Activated gamma-delta T cell (primary cell): ENCODE results near the gene FOXP1.

Experiments used
- DNase-seq: peaks from one replicate; lab custom pipeline; 2025; lab: John Stamatoyannopoulos, UW
- total RNA-seq, 2 donors: gene quantifications; one replicate each; lab custom pipeline; 2026; lab: John Stamatoyannopoulos, UW

The FOXP1 gene
- total RNA-seq, result 105 to 134 reads per million in 2 donors

DNA sequence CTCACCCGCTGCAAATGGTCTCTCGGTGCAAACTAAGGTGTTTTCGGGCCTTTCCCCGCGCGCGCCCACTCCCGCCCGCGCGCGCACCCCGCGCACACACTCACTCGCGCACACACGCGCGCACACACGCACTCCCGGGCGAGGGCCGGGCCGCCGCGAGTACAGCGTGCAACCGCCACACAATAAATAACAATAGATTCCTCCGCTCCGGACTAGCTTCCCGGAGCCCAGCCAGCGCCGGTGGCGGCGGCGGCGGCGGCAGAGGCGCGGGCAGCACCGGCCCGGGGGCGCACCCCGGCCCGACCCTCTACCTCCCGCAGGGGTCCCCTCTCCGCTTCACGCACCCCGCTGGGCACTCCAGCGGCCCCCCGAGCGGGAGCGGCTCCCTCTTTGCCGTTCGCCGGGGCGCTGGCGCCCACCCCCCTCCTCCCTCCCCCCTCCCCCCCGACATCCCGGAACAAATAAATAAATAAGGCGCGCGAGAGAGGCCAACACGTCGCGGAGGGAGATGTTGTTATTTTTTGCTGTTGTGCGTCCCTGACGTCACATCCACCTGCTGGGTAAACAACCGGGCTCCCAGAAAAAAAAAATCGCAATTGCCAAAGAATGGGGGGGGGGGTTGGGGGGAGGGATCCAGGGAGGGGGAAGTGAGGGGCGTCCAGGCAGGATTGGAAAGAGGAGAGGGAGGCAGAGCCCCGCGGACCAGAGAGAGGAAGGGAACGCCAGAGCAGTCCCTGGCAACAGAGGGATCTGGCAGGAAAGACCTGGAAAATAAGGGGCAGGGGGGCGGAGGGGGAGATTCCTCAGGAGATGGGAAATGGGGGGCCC, at the start of gene FOXP1:
TSS of gene FOXP1 (minus strand) at position 163 of the 828 bp plus-strand sequence. CDS start 385,347 bp downstream, outside the sequence.
- DNase-seq, result peak; percentile 47

DNA sequence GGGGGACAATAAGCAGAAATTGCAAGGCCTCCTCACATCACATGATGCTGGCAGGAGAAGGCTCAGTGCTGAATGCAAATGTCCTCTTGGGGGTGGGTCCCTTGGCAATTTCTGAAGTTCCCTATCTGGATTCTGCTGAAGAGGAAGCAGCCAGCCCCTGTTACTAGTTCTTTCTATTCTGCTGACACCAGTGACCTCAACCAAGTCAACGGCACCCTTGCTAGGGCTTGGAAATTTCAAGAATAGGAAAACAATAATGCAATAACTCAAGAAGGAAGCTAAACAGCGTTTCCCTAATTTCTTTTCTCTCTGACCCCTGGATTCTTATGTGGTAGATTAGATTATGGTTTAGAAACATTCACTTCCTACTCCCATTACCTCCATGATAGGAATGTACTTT, 46.2 kb upstream of the FOXP1 start:
- no peak for DNase-seq

GRCh38 chr3:71629289-71629688, 45.8 kb upstream of the FOXP1 start:
- no peak for DNase-seq

GRCh38 chr3:71628522-71628921, 45.0 kb upstream of the FOXP1 start:
- DNase-seq, result no peak

GRCh38 chr3:71625676-71626075, 42.1 kb upstream of the FOXP1 start:
- DNase-seq, result no peak

- DNase-seq, result no peak
Measured at GRCh38 chr3:71621825-71622537, 38.5 kb upstream of the FOXP1 start.

GRCh38 chr3:71618538-71618937, 35.0 kb upstream of the FOXP1 start:
- DNase-seq, result no peak

- no peak for DNase-seq
Measured at GRCh38 chr3:71616571-71617021, 33.1 kb upstream of the FOXP1 start.

DNA sequence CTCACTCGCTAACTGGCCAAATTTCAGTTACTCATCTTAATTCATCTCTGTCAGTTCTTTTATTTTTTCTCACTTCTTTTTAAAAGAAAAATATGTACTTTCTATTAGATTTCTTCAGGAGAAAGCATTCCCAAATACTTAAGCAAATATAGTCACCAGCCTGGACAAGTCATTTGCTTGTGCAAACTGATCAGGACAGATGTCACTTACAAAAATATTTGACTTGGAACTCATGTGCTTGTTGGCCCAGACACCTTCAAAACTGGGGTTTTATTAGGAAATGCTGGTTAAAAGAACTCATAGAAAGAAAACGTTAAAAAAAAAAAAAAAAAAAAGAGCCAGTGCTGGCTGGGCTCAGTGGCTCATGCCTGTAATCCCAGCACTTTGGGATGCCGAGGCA, 31.3 kb upstream of the FOXP1 start:
- DNase-seq, result no peak

- DNase-seq, result no peak
Measured at GRCh38 chr3:71614426-71614825, 30.9 kb upstream of the FOXP1 start.

- no peak for DNase-seq
Measured at GRCh38 chr3:71611099-71611498, 27.6 kb upstream of the FOXP1 start.

DNA sequence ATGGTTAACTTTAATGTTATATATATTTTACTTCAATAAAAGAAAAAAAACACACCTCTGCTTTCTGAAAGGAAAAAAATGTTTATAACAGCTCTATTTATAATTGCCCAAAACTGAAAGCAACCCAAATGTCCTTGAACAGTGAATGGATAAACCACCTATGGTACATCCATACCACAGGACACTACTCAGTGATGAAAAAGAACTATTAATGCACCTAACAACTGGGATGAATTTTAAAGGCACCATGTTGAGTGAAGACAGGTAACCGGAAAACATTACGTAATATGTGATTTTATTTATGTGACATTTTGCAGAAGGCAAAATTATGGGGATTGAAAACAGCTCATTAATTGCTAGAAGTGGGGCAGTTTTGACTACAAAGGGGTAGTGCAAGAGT, 23.8 kb upstream of the FOXP1 start:
- no peak for DNase-seq

DNA sequence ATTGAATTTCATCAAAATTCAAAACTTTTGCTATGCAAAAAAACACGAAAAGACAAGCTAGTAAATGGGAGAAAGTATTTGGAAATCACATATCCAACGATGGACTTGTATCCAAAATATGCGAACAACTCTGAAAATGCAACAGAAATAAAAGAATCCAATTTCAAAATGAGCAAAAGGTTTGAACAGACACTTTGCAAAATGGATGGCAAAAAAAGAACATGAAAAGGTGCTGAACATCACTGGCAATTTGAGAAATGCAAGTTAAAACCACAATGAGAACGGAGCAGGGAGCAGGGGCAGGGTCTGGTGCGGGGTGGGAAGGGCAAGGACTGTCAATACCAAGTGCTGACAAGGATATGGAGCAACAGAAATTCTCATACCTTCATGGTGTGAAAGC, 23.1 kb upstream of the FOXP1 start:
- DNase-seq, result no peak

DNA sequence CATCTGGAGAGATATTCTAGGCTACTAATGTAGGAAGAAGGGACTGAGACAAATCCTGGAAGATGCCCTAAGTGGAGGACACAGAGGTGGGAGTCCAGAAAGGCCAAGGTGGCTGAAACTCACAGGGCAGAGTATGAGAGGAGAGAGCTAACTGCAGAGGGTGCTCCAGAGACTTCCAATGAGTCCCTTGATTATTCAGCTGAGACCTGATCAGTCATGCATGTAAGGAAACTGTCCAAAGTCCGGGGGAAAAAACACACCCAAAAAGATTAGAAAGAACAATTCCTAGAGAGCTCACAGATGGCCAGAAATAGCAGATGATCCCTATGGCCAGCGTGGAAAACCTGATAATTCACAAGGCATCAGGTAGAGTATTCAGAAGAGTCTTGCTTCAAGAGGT, 18.7 kb upstream of the FOXP1 start:
- DNase-seq, result no peak

- no peak for DNase-seq
Measured at GRCh38 chr3:71601811-71602210, 18.3 kb upstream of the FOXP1 start.

- DNase-seq, result no peak
Measured at GRCh38 chr3:71600646-71601288, 17.2 kb upstream of the FOXP1 start.

GRCh38 chr3:71599416-71599815, 15.9 kb upstream of the FOXP1 start:
- no peak for DNase-seq

- DNase-seq, result no peak
Measured at GRCh38 chr3:71598292-71598691, 14.8 kb upstream of the FOXP1 start.

- DNase-seq, result no peak
Measured at GRCh38 chr3:71597286-71597685, 13.8 kb upstream of the FOXP1 start.

GRCh38 chr3:71593106-71593505, 9.6 kb upstream of the FOXP1 start:
- DNase-seq, result no peak

DNA sequence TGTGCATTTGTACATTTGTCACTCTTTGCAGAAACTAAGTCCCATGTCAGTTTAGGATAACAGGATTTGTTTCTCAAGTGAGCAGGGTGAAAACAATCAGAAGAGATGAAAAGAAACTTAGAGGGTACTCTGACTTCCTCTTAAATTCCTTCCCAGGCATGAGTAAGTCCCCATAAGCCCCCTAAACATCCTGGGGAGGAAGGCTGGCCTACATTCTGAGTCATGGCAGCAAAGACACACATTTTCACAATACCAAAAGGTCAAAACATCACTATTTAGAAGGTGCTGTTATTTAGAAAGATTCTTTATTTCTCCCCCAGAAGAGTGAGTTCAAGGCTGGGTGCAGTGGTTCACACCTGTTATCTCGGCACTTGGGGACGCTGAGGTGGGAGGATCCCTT, 7.6 kb upstream of the FOXP1 start:
- DNase-seq, result no peak

DNA sequence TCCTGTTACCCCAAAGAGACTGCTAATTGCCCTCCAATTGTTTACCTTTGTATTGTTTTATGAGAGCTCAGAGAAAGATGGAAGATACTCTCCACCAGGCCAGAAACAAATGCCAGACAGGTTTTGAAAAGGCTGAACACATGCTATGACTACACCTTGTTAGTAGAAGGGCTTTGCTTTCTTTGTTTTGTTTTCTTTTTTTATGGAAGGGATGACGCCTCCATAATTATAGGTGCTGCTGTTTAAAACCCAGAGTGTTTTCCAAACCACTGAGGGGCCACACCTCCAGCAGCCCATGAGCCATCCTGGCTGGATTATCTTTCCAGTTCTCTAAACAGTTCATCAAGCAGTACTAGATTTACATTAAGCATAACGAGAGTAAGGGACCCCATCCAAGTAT, 5.6 kb upstream of the FOXP1 start:
- DNase-seq, result no peak

- DNase-seq, result no peak
Measured at GRCh38 chr3:71587958-71588357, 4.4 kb upstream of the FOXP1 start.
